ENCODE results near the gene NCR1. TPM values are rescaled to one million over a fixed set of nuclear protein-coding genes. Genes with fewer than 3 reads are reported as not detected.
"Not testable (repeated sequence)": the region's sequence is repeated elsewhere in the genome, so short reads cannot be mapped to it uniquely, and the experiment has no call there.

NCR1 gene
- total RNA-seq, 2 donors from 2014 or later = 0.34 TPM; not detected in 1

GRCh38 chr19:54902061-54902460 lies 3.9 kb upstream of the NCR1 start:
- no peak for TF ChIP-seq POLR2AphosphoS5 (IDR thresholded peaks at IDR 0.05)
- TF ChIP-seq CTCF (IDR thresholded peaks at IDR 0.05) = no peak
- TF ChIP-seq POLR2A (IDR thresholded peaks at IDR 0.05) = no peak
- Histone ChIP-seq H3K9me3 (no peaks in the 10 kb centered on the region), H3K27me3 (replicated peaks; ENCODE audit: insufficient read depth) (no peaks in the 10 kb centered on the region), H3K4me3 (no peak overlapping the region), H3K27ac (no peak overlapping the region), H3K4me1 (replicated peaks) (no peaks in the 10 kb centered on the region), H3K36me3 (no peaks in the 10 kb centered on the region)
- DNase-seq (ENCODE audit: low spot score) = no peak
- WGBS = 78% methylated on average over 3 of the region's 3 CpGs
- intact Hi-C loops (cut with DNase I) = no loop called here

DNA sequence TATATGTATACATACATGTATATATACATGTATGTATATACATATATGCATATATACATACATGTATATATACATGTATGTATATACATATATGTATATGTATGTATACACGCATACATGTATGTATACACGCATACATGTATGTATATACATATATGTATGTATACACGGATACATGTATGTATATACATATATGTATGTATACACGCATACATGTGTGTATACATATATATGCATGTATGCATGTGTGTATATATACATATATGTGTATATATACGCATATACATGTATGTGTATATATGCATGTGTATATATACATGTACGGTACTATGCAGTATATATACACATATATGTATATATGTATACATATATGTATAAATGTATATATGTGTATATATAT lies 2.6 kb upstream of the NCR1 start:
- intact Hi-C loops (cut with DNase I) = no loop called here
- TF ChIP-seq CTCF (IDR thresholded peaks at IDR 0.05) (no peak), POLR2AphosphoS5 (IDR thresholded peaks at IDR 0.05) (no peak), POLR2A (IDR thresholded peaks at IDR 0.05) (no peak)
- no peaks in the 10 kb centered on the region for H3K36me3 ChIP-seq
- H3K4me1 ChIP-seq (replicated peaks) = no peaks in the 10 kb centered on the region
- H3K4me3 ChIP-seq = no peak overlapping the region
- H3K9me3 ChIP-seq = no peaks in the 10 kb centered on the region
- DNase-seq (ENCODE audit: low spot score) = no peak
- WGBS = 89% methylated on average over 6 of the region's 6 CpGs
- no peak overlapping the region for H3K27ac ChIP-seq
- no peaks in the 10 kb centered on the region for H3K27me3 ChIP-seq (replicated peaks; ENCODE audit: insufficient read depth)

GRCh38 chr19:54904261-54904660 lies 1.7 kb upstream of the NCR1 start:
- intact Hi-C loops (cut with DNase I); DNase-seq (ENCODE audit: low spot score); H3K4me1 ChIP-seq (replicated peaks); H3K36me3 ChIP-seq; H3K9me3 ChIP-seq; H3K27ac ChIP-seq; H3K4me3 ChIP-seq; H3K27me3 ChIP-seq (replicated peaks; ENCODE audit: insufficient read depth): not testable (repeated sequence)
- WGBS = 75% methylated on average over 4 of the region's 4 CpGs

DNA sequence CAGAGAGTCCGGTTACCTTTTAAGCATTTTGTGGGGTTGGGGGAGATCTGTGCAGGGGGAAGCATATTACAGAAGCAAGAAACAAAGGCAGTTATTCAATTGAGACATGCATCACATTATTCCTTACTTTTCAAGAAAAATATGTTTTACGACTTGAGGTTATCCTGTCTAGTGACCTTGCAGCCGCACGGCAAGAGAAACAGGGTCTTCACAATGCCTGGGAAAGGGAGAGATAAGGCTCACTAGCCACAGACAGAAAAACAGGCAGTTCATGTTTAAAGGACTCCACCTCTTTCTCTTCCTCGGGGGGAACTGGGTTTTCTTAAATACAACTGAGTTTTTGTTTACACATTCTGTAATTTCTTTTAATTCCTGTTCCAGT lies 536 bp upstream of the NCR1 start:
- intact Hi-C loops (cut with DNase I) = no loop called here
- Histone ChIP-seq H3K36me3 (no peaks in the 10 kb centered on the region), H3K9me3 (no peaks in the 10 kb centered on the region), H3K4me1 (replicated peaks) (no peaks in the 10 kb centered on the region), H3K27me3 (replicated peaks; ENCODE audit: insufficient read depth) (no peaks in the 10 kb centered on the region), H3K4me3 (no peak overlapping the region), H3K27ac (no peak overlapping the region)
- TF ChIP-seq POLR2A (IDR thresholded peaks at IDR 0.05) = no peak
- no peak for TF ChIP-seq CTCF (IDR thresholded peaks at IDR 0.05)
- TF ChIP-seq POLR2AphosphoS5 (IDR thresholded peaks at IDR 0.05) = no peak
- WGBS = 24% methylated on average over 5 of the region's 5 CpGs
- no peak for DNase-seq (ENCODE audit: low spot score)

DNA sequence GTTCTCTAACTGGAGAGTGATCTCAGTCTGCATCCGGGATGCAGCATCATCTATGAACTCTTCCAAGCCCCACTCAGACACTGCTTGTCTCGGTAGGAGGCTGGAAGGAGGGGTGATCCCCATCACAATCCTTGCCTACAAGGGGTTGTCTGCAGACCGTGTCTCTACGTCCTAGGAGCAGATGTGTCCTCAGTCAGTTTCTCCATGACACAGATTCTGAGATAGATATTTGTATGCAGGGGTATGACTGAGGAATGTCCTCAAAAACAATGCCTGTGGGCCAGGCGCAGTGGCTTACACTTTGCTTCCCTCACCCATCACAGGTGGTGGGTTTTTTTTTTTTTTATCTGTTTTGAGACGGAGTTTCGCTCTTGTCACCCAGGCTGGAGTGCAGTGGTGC lies 871 bp downstream of the NCR1 start:
- TF ChIP-seq CTCF (IDR thresholded peaks at IDR 0.05) (no peak), POLR2AphosphoS5 (IDR thresholded peaks at IDR 0.05) (no peak)
- intact Hi-C loops (cut with DNase I) = no loop called here
- Histone ChIP-seq H3K4me1 (replicated peaks) (no peaks in the 10 kb centered on the region), H3K36me3 (no peaks in the 10 kb centered on the region), H3K27me3 (replicated peaks; ENCODE audit: insufficient read depth) (no peaks in the 10 kb centered on the region), H3K4me3 (no peak overlapping the region), H3K27ac (no peak overlapping the region), H3K9me3 (no peaks in the 10 kb centered on the region)
- no peak for DNase-seq (ENCODE audit: low spot score)
- WGBS = 84% methylated on average over 7 of the region's 7 CpGs

- intact Hi-C loops (cut with DNase I); DNase-seq (ENCODE audit: low spot score); H3K27me3 ChIP-seq (replicated peaks; ENCODE audit: insufficient read depth); H3K36me3 ChIP-seq; H3K27ac ChIP-seq; H3K4me3 ChIP-seq; H3K4me1 ChIP-seq (replicated peaks); H3K9me3 ChIP-seq: not testable (repeated sequence)
- 83% methylated on average over 4 of the region's 5 CpGs for WGBS
These were observed 2.0 kb downstream of the NCR1 start for GRCh38 chr19:54907899-54908298.

Measured in prostate gland (tissue), 2 donors.